Stimulated activated CD8-positive, alpha-beta memory T cell treated with anti-CD3 and anti-CD28 coated beads, Interleukin-12 subunit alpha, Interleukin-12 subunit beta, amount 100 ng/mL, for 24 hours (primary cell): ENCODE measurements around the gene CD300E.
"Not testable (repeated sequence)": the region's sequence is repeated elsewhere in the genome, so short reads cannot be mapped to it uniquely, and the experiment has no call there.

ENCODE experiments used
- DNase-seq: peaks from one replicate; pipeline ENCODE4 v3.0.0-alpha.2; 2020; ENCODE audit errors: extremely low read depth

CD300E gene

DNA sequence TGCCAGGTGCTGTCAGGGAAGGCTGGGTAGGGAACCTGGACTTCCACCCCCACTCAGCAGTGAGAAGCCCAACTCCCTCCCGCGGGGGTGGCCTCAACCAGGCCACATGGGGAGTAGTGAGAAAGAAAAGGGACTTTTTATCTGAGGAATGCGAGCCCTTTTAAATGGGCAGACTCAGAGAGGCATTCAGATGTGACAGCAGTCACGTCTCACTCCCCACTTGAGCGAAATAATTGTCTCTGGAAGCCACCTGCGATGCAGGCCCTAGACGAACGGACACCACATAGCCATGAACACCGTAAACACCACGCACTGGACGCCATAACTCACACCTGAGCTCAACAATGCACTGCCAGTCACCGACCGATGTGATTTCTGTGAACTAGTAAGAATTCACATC lies 11.9 kb upstream of the CD300E start:
- DNase-seq = no peak

DNA sequence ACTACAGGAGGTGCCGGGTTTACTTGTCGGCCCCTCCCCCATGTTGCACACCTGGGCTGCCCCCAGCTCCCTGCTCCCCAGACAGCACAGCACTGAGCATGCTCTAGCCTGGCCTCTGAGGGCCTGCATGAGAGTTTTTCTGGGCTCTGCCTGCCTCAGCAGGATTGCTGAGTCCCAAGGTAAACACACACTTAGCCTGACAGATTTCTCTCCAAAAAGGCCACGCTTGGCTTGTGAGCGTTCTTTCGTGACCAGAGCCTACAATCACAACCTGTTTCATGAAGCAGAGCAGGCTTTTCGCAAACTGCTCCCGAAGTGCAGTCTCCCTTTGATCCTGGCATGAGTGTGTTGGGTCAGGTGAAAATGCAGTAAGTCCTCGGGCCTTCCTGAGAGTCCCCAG lies 9.8 kb upstream of the CD300E start:
- DNase-seq = no peak

DNA sequence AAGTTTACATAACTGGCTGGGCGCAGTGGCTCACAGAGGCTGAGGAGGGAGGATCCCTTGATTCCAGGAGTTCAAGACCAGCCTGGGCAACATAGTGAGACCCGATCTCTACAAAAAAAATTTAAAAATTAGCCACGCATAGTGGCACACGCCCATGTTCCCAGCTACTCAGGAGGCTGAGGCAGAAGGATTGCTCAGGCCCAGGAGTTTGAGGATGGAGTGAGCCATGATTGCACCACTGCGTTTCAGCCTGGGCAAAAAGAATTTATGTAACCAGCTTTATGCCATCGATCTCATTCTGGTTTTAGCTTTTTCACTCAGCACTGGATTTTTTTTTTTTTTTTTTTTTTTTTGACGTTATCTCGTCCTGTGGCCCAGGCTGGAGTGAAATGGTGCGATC lies 9.1 kb upstream of the CD300E start:
- DNase-seq = no peak

GRCh38 chr17:74631468-74632450 lies 8.2 kb upstream of the CD300E start:
- no peak for DNase-seq

DNA sequence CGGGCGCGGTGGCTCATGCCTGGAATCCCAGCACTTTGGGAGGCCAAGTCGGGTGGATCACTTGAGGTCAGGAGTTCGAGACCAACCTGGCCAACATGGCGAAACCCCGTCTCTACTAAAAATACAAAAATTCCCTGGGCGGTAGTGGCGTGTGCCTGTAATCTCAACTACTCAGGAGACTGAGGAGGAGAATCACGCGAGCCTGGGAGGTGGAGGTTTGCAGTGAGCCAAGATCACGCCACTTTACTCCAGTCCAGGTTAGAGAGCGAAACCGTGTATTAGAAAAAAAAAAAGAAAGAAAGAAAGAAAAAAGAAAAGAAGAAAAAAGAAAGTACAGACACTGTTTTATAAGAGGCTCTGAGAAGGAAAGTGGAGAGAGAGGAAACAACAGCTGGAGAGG lies 6.7 kb upstream of the CD300E start:
- DNase-seq = not testable (repeated sequence)

GRCh38 chr17:74625661-74626060 lies 2.1 kb upstream of the CD300E start:
- DNase-seq = no peak

- no peak for DNase-seq
These were observed 593 bp upstream of the CD300E start for GRCh38 chr17:74624131-74624530.

GRCh38 chr17:74619077-74619673 lies 4.4 kb downstream of the CD300E start:
- DNase-seq = no peak

DNA sequence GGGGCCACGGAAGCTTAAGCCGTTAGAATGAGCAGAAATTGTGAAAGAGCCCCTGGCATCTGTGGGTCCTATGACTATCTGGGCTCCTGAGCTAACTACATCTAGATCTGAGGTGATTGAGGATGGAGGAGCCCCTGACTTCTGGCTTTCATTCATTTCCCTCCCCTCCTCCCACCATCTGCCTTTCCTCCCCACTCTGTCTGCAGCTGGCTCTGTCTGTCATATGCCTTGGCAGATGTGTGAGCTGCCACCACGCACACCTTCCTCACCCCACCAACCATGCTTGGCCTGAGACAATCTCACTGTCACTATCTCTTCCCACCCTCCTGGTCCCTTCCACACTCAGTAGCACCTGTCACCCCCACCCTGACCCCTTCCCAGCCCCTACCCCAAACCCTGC lies 5.1 kb downstream of the CD300E start:
- no peak for DNase-seq

GRCh38 chr17:74616696-74617095 lies 6.8 kb downstream of the CD300E start:
- DNase-seq = no peak

GRCh38 chr17:74612046-74612445 lies 11.5 kb downstream of the CD300E start:
- no peak for DNase-seq

DNA sequence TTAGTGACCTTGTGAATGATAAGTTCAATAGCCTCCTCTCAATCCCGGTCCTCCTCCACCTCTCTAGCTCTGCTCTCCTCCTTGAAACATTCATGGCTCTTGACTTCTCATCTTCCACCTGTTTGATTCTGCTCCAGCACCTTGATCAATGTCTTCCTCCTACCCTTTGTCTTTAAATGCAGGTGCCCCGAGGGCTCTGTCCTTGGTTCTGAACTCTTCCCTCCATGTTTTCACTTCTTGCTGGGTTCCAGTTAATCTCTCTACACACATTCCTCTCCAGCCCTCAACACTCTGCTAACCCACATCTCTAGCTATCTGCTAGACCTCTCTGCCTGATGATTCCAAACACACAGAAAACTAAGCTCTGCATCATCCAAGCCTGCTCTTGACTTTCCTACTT lies 13.4 kb downstream of the CD300E start:
- DNase-seq = no peak

DNA sequence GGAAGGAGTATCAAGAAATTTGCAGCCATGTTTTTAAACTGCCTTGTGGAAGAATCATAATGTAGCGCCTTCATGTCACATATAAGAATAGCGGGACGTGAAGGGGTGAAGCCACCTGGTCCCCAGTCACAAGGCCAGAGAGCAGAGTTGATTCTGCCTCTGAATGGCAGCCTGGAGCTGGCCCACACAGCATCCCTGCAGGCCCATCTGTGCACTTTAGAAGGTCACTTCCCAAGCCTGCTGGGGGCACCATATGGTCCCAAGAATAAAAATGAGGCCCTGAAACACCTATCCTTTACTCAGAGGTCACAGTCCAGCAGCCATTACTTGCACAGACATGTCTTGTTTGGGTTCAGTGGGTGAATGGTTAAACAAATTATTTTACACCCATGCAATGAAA lies 15.0 kb downstream of the CD300E start:
- no peak for DNase-seq

- no peak for DNase-seq
These were observed 16.3 kb downstream of the CD300E start for GRCh38 chr17:74607221-74607620.

- no peak for DNase-seq
These were observed 17.5 kb downstream of the CD300E start for GRCh38 chr17:74606050-74606449.

GRCh38 chr17:74605361-74605760 lies 18.2 kb downstream of the CD300E start:
- no peak for DNase-seq

GRCh38 chr17:74604761-74605160 lies 18.8 kb downstream of the CD300E start:
- no peak for DNase-seq

DNA sequence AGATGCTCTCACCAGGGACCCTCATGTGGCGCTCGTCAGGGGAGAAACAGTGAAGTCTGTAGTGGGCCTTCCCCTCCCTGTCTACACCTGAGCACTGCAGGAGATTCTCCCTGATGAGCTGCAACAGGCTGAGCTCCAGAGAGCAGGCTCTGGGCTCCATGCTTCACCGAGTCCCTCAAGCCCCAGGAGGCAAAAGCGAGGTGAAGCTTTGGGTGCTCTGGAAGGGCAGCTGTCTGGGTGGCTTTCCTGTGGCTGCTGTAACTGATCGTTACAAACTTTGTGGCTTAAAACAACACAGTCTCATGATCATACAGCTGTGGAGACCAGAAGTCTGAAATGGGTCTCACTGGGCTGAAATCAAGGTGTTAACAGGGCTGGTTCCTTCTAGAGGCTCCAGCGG lies 19.3 kb downstream of the CD300E start:
- no peak for DNase-seq

GRCh38 chr17:74603746-74604145 lies 19.8 kb downstream of the CD300E start:
- DNase-seq = no peak

GRCh38 chr17:74603037-74603635 lies 20.4 kb downstream of the CD300E start:
- DNase-seq = no peak

- DNase-seq = no peak
These were observed 21.5 kb downstream of the CD300E start for GRCh38 chr17:74601944-74602572.

GRCh38 chr17:74599448-74599939 lies 24.0 kb downstream of the CD300E start:
- no peak for DNase-seq
